Endothelial cell of umbilical vein (primary cell): Measurements from ENCODE around the gene KL. TPM values are rescaled to one million over a fixed set of nuclear protein-coding genes. Genes with fewer than 3 reads are reported as not detected.

Source experiments
- BruUV-seq: library from RNA; stranded (reverse); fragments of 400-500 nt; replicated peaks from 2 replicates; lab custom pipeline; 2021; lab: Mats Ljungman, UMichigan
- CTCF ChIA-PET: fragments of 300-600, 350-600 bp; sonication (Branson Sonifier 250); formaldehyde crosslinking; loops from one replicate; lab custom pipeline; 2021; ENCODE audit warnings: antibody characterized with exemption, inconsistent platforms; lab: Charles Lee
- POLR2A ChIA-PET: fragments of 300-600, 350-600 bp; sonication (Branson Sonifier 250); formaldehyde crosslinking; loops from one replicate; lab custom pipeline; 2021; ENCODE audit warnings: antibody characterized with exemption, inconsistent platforms; lab: Charles Lee
- DNase-seq: peaks from one replicate; pipeline ENCODE4 v3.0.0-alpha.2; 2011; ENCODE audit warnings: low read depth, low spot score
- FAIRE-seq: peaks from 2 replicates; lab custom pipeline; 2011; peaks lifted over from hg19 to GRCh38; lab: Jason Lieb, UNC
- H2AFZ ChIP-seq: 2 replicates; pipeline ENCODE4 v1.6.0; 2012; ENCODE audit warnings: low read depth, low read length, control low read depth, inconsistent platforms
- H3K27ac ChIP-seq: 2 replicates; pipeline ENCODE4 v1.5.1; 2011; ENCODE audit warnings: low read depth, mild to moderate bottlenecking, control low read depth, low read length, moderate library complexity; ENCODE audit not compliant: insufficient read depth
- H3K27me3 ChIP-seq, 2 experiments: 2 replicates each; pipeline versions ENCODE4 v1.6.0 to v1.6.1; 2011; ENCODE audit warnings: low read length in 2 of 2, mixed read lengths in 1 of 2; ENCODE audit not compliant: control insufficient read depth in 2 of 2, insufficient read depth in 2 of 2
- H3K36me3 ChIP-seq, 2 experiments: 2 replicates in 1 of 2; 3 replicates in 1 of 2; pipeline ENCODE4 v1.5.1; 2011; ENCODE audit warnings: low read length in 2 of 2, mild to moderate bottlenecking in 1 of 2, moderate library complexity in 1 of 2; ENCODE audit not compliant: control insufficient read depth in 2 of 2, insufficient read depth in 2 of 2; ENCODE audit errors: extremely low read depth in 1 of 2
- H3K4me1 ChIP-seq: 3 replicates; pipeline ENCODE4 v1.5.1; 2011; ENCODE audit warnings: mild to moderate bottlenecking, low read length; ENCODE audit not compliant: control insufficient read depth, insufficient read depth; ENCODE audit errors: extremely low read depth
- H3K4me2 ChIP-seq: 2 replicates; pipeline ENCODE4 v1.6.1; 2011; ENCODE audit warnings: low read length, control low read depth, mixed read lengths; ENCODE audit not compliant: insufficient read depth
- H3K4me3 ChIP-seq, 3 experiments: fragments of 200-600 bp in 1 of 3; sonication (generic), shearing (Covaris generic) in 1 of 3; replicated peaks in 1 of 3; 2 replicates each; pipeline ENCODE4 v1.5.1; 2011 to 2016; ENCODE audit warnings: control low read depth in 3 of 3, low read length in 3 of 3, mild to moderate bottlenecking in 2 of 3, inconsistent platforms in 1 of 3, low read depth in 1 of 3, moderate library complexity in 1 of 3; ENCODE audit not compliant: insufficient read depth in 1 of 3
- H3K79me2 ChIP-seq: 2 replicates; pipeline ENCODE4 v1.6.0; 2012; ENCODE audit warnings: low read length, inconsistent platforms; ENCODE audit not compliant: control insufficient read depth, insufficient read depth
- H3K9ac ChIP-seq: replicated peaks from 2 replicates; pipeline ENCODE3; 2011; ENCODE audit warnings: low read length, control low read depth; ENCODE audit not compliant: insufficient read depth; ENCODE audit errors: extremely low read depth
- H3K9me1 ChIP-seq: replicated peaks from 3 replicates; pipeline ENCODE4 v1.6.0; 2011; ENCODE audit warnings: mild to moderate bottlenecking, low read length; ENCODE audit not compliant: control insufficient read depth, insufficient read depth; ENCODE audit errors: extremely low read depth
- H3K9me3 ChIP-seq: replicated peaks from 2 replicates; pipeline ENCODE4 v1.5.1; 2012; ENCODE audit warnings: low read length, inconsistent platforms; ENCODE audit not compliant: control insufficient read depth, insufficient read depth
- H4K20me1 ChIP-seq: replicated peaks from 2 replicates; pipeline ENCODE3; 2011; ENCODE audit warnings: mild to moderate bottlenecking, low read length; ENCODE audit not compliant: control insufficient read depth, insufficient read depth; ENCODE audit errors: extremely low read depth
- EZH2 ChIP-seq: IDR thresholded peaks from 2 replicates; pipeline ENCODE4 v1.6.1; 2012; ENCODE audit warnings: borderline replicate concordance, low read depth, mild to moderate bottlenecking, moderate library complexity, low read length, inconsistent platforms; ENCODE audit not compliant: severe bottlenecking
- FOS ChIP-seq: IDR thresholded peaks from 2 replicates; pipeline ENCODE4 v1.6.1; 2011; ENCODE audit warnings: mild to moderate bottlenecking, low read length, moderate library complexity, borderline replicate concordance; ENCODE audit not compliant: insufficient read depth
- GATA2 ChIP-seq: IDR thresholded peaks from 2 replicates; pipeline ENCODE4 v1.7.0; 2011; ENCODE audit warnings: low read depth, mild to moderate bottlenecking, moderate library complexity, mixed read lengths, low read length; ENCODE audit not compliant: insufficient read length, insufficient read depth
- JUN ChIP-seq: IDR thresholded peaks from 2 replicates; pipeline ENCODE4 v1.6.1; 2011; ENCODE audit warnings: borderline replicate concordance, low read depth; ENCODE audit not compliant: insufficient read length, insufficient read depth
- POLR2A ChIP-seq: IDR thresholded peaks from 2 replicates; pipeline ENCODE4 v1.6.1; 2012; ENCODE audit warnings: low read depth, mild to moderate bottlenecking, control low read depth, low read length
- POLR2AphosphoS5 ChIP-seq: IDR thresholded peaks from 2 replicates; pipeline ENCODE4 v1.6.1; 2012; ENCODE audit warnings: low read depth, mild to moderate bottlenecking, control low read depth, low read length, moderate library complexity; ENCODE audit not compliant: insufficient read depth
- dilution Hi-C: fragments of 300-500 bp; cut with MboI; formaldehyde crosslinking; loops from one replicate; pipeline ENCODE4 v1.15.0; 2019; ENCODE audit warnings: low sequenced_read_pairs; ENCODE audit not compliant: extremely low pct_ligation_motif_present
- intact Hi-C: fragments of 100-400 bp; cut with micrococcal nuclease; formaldehyde crosslinking; loops from one replicate; pipeline ENCODE4 v1.10.0; 2022
- polyA plus RNA-seq, 4 experiments: library from polyadenylated mRNA; depleted of rRNA in 3 of 4; stranded (reverse) in 3 of 4; unstranded in 1 of 4; fragments of >200 nt; gene quantifications; 2 replicates each; pipeline versions ENCODE4 v1.2.1 to v1.2.3, GENCODE V29; 2011 to 2012; ENCODE audit warnings: missing spikeins in 1 of 4
- total RNA-seq: library from RNA; stranded (reverse); gene quantifications from 2 replicates; pipeline ENCODE4 v1.2.3, GENCODE V29; 2021
- TF ChIP-seq, protein P1 (sequence below): IDR thresholded peaks from 2 replicates; pipeline ENCODE4 v1.6.1; 2011; ENCODE audit not compliant: insufficient read depth, insufficient read length
- TF ChIP-seq, protein P2 (sequence below), 2 donors: IDR thresholded peaks; 1 replicate in 1 of 2; 2 replicates in 1 of 2; pipeline ENCODE4 v1.5.1; 2011; ENCODE audit warnings: low read length in 2 of 2, mild to moderate bottlenecking in 2 of 2, moderate library complexity in 2 of 2, control low read depth in 1 of 2, inconsistent platforms in 1 of 2, low read depth in 1 of 2; ENCODE audit not compliant: insufficient read depth in 1 of 2; ENCODE audit errors: extremely low read depth in 1 of 2

Gene KL
- total and polyA plus RNA-seq, 2 donors (not counting 3 experiments of a cell fraction or from before 2014, with no cell fraction given) = 0.01 to 0.07 TPM

DNA sequence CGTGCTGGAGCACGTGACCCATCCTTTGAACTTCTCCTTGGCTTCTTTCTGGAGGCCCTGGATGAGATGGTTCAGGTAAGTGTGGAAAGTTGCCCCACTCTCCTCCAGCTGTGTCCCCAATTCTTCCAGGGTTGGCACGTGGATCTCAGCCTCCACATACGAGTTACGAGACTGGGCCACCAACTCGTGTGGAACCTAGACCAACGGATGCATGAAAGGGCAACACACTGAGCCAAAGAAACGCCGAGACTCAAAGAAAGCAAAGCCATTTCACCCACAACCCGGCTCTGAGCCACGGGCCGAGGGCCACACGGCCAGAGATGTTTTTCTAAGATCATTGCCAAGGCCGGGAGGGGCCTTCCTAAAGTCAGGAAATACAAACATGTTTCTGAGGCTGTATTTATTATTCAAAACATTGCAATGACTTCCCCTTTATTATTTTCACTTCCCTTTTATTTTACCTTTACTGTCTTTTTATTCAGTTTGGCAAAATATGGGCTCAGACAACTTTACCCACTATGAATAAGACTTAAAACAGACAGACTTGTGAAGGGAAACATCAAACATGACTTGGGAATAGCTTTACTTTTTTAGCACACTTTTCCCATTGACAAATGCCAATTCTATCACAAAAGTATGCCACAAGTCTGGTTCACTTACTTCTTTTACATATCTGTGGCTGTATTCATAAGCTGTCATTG, 94.6 kb downstream of the KL start:
- no peaks in the 10 kb centered on the region for H3K9me3 ChIP-seq
- peaks cover 2% of the 10 kb centered on the region for H4K20me1 ChIP-seq
- intact Hi-C loops (loop anchor here (2.0 kb wide), 2 partner anchors 14 to 612 kb away; no protein-coding TSS in a partner anchor), dilution Hi-C loops (no loop called here)
- H3K4me1 ChIP-seq = peaks cover 21% of the 10 kb centered on the region
- TF ChIP-seq EZH2 (no peak), POLR2AphosphoS5 (peak; percentile 49)
- H3K36me3 ChIP-seq = peaks cover 29 to 30% of the 10 kb centered on the region in 2 experiments
- H3K9me1 ChIP-seq = no peaks in the 10 kb centered on the region
- no peak overlapping the region for H3K4me3 ChIP-seq
- ChIA-PET CTCF (interaction anchor here (0.6 to 2.4 kb wide), 12 partner anchors 16 to 1558 kb away, joined by 3 to 10 read pairs (median 4); partner anchors contain the start of gene PDS5B), POLR2A (interaction anchor here (1.1 kb wide), 1 partner anchor 12 kb away, joined by 3 read pairs; no protein-coding TSS in a partner anchor)
- no TSS peak for BruUV-seq
- H3K79me2 ChIP-seq = no peaks in the 10 kb centered on the region
- H3K27ac ChIP-seq = peak overlapping the region; percentile 38
- DNase-seq (peak; percentile 74), FAIRE-seq (peak; percentile 99)
- H3K27me3 ChIP-seq = no peaks in the 10 kb centered on the region
- no peak overlapping the region for H2AFZ ChIP-seq
- H3K4me2 ChIP-seq = peak overlapping the region; percentile 64
- peak overlapping the region; percentile 34 for H3K9ac ChIP-seq

DNA sequence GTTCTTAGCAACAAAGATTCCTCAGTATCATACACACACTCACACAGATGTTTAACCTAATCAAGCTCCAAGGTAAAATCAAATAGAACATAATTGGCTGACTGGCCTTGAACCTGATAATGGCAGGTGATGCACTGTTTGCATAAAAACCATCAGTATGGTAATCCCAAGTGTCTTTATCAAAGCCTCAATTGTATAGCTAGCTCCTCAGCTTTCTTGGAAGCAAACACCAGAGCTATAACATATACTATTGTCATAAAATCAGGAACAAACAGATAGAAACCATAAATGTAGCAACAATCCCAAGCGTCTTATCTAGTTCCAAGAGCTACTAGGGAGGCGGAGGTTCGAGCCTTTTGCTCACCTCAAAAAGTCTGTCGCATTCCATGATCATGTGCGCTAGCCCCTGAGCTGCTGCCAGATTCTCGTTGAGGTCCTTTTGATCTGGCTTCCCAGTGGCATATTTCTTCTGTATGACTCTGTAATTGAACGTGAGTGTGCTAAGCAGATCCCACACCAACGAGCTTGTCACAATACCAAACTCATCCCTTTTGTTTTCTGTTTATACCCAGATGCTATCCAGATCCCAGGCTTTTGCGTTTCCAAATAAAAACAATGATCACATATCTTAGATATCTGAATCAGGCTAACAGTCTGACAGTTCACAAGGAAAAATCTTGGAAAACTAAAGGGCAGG, 95.3 kb downstream of the KL start:
- no TSS peak for BruUV-seq
- H3K4me2 ChIP-seq = peak overlapping the region; percentile 64
- no peak overlapping the region for H3K9ac ChIP-seq
- POLR2A ChIA-PET = interaction anchor here (1.1 kb wide), 1 partner anchor 12 kb away, joined by 3 read pairs; no protein-coding TSS in a partner anchor
- H3K4me1 ChIP-seq = peaks cover 21% of the 10 kb centered on the region
- peaks cover 23 to 32% of the 10 kb centered on the region in 2 experiments for H3K36me3 ChIP-seq
- H3K4me3 ChIP-seq = no peak overlapping the region
- DNase-seq = peak; percentile 22
- no peaks in the 10 kb centered on the region for H3K9me1 ChIP-seq
- no peaks in the 10 kb centered on the region for H3K27me3 ChIP-seq
- H2AFZ ChIP-seq = no peak overlapping the region
- FAIRE-seq = peak; percentile 46
- H3K79me2 ChIP-seq = no peaks in the 10 kb centered on the region
- CTCF ChIA-PET = interaction anchor here (1.0 to 2.4 kb wide), 12 partner anchors 14 to 526 kb away, joined by 3 to 10 read pairs (median 4); partner anchors contain the start of gene PDS5B
- H3K27ac ChIP-seq = no peak overlapping the region
- no peaks in the 10 kb centered on the region for H3K9me3 ChIP-seq
- intact Hi-C loops = loop anchor here (2.0 kb wide), 2 partner anchors 13 to 611 kb away; no protein-coding TSS in a partner anchor
- TF ChIP-seq GATA2 (no peak), POLR2A (no peak), FOS (no peak), JUN (no peak)
- TF ChIP-seq, protein P1, sequence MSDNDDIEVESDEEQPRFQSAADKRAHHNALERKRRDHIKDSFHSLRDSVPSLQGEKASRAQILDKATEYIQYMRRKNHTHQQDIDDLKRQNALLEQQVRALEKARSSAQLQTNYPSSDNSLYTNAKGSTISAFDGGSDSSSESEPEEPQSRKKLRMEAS = no peak
- TF ChIP-seq, protein P2, sequence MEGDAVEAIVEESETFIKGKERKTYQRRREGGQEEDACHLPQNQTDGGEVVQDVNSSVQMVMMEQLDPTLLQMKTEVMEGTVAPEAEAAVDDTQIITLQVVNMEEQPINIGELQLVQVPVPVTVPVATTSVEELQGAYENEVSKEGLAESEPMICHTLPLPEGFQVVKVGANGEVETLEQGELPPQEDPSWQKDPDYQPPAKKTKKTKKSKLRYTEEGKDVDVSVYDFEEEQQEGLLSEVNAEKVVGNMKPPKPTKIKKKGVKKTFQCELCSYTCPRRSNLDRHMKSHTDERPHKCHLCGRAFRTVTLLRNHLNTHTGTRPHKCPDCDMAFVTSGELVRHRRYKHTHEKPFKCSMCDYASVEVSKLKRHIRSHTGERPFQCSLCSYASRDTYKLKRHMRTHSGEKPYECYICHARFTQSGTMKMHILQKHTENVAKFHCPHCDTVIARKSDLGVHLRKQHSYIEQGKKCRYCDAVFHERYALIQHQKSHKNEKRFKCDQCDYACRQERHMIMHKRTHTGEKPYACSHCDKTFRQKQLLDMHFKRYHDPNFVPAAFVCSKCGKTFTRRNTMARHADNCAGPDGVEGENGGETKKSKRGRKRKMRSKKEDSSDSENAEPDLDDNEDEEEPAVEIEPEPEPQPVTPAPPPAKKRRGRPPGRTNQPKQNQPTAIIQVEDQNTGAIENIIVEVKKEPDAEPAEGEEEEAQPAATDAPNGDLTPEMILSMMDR (IDR thresholded peaks at IDR 0.05; ENCODE audit: extremely low read depth in 1 of 2, insufficient read depth in 1 of 2, low read depth in 1 of 2, low read length in 2 of 2) = no peak
- peaks cover 2% of the 10 kb centered on the region for H4K20me1 ChIP-seq
- dilution Hi-C loops = no loop called here
